SKM-1 treated with dmso at 0.1 percent for 144 hours (cell line): ENCODE results near the gene SGTA.

Experiments used
- DNase-seq: peaks from one replicate; lab custom pipeline; 2025; ENCODE audit not compliant: unreplicated experiment; lab: John Stamatoyannopoulos, UW

Gene SGTA

DNA sequence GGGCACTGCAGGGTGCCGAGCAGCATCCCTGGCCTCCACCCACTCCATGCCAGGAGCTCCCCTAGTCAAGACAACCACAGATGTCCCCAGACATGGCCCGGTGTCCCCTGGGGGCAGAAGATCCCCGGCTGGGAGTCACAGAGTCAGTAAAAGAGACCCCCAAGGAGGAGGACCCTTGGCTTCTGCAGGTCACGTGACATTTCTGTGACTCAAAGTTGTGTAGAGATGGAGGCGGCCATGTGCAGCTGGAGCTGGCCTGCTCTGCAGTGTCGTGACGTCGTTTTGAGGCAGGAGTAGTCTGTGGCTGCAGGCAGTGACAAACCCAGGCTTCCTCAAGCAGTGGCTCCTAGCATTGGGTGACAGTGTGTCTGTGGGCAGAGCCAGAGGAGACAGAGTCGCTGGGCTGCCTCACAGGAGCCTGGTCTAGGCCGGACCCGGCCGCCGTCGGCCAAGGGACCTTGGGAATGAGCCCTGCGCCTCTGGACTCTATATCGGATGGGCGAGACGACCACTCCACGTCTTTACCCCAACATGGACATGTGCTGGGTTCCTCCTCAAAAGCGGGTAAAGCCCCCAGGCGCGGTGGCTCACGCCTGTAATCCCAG lies 54.2 kb downstream of the SGTA start:
- DNase-seq, result no peak

DNA sequence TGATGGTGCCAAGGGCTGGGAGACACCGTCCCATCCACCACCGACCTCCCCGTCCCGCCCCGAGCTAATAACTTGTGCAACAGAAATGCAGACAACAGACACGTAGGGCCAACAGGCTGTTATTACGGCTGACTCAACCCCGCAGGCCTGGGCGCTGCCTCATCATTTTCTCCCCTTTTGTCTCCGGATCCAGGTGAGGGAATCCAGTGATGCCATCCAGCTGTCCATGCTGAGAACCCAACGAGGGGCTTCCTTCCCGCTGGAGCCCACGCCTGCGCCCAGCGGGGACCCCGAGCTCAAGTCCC lies 55.5 kb downstream of the SGTA start:
- DNase-seq, result no peak

DNA sequence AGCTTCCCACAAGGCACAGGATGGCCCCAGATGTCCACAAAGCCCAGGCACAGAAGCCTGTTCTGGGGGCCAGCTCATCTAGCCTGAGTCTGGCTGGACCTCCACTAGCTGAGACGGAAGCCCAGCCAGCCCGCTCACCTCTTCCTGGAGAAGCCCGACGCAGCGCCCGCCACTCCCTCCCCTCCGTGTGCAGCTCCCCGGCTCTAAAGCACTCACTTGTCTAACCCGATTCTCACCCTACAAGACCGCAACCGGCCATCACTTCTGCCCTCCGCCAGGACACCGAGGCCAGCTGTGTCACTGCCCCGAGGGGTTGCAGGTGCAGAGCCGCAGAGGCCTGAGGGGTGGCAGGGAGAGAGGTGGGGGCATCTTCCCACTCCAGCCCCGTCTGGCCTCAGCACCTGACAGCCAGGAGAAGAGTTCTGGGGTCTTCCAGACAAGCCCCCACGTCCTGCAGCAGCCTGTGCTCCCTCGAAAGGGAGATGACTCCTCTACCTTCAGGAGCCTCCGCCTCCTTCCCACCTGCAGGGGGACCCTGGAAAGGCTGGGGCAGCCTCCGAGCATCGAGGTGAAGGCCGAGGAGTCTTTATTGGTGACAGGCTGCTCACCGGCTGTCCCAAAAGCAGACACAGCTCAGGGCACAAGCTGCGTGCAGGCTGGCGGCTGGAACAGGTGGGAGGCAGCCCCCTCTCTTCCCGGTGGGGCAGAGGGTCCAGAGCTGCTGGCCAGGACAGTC lies 56.0 kb downstream of the SGTA start:
- DNase-seq, result no peak

DNA sequence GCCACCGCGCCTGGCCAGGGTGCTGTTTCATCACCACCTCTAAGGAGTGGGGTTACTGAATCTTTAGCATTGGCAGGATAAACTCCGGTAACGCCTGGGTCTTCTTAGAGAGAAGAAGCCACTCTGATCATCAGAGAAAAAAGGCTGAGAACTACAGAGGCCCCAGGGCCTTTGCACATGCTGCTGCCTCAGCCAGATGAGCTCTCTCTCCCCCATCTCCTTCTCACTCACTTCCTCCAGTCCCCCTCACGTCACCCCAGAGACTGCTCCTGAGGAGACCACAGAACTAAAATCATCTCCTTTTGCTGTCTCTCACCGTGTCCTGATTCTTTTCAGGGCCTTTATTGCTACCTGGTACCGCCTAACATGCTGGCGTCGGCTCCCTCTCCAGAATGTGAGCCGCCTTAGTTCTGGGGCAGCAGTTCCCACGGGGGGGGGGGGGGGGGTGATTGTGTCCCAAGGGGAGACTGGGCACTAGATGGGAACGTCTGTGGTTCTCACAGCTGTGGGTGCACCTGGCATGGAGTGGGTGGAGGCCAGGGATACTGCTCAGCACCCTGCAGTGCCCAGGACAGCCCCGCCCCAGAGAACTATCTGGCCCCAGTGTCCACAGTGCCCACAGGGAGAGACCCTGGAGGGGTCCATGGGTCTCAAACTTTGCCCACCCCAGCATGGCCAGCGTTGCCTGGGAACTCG lies 56.8 kb downstream of the SGTA start:
- DNase-seq, result no peak

DNA sequence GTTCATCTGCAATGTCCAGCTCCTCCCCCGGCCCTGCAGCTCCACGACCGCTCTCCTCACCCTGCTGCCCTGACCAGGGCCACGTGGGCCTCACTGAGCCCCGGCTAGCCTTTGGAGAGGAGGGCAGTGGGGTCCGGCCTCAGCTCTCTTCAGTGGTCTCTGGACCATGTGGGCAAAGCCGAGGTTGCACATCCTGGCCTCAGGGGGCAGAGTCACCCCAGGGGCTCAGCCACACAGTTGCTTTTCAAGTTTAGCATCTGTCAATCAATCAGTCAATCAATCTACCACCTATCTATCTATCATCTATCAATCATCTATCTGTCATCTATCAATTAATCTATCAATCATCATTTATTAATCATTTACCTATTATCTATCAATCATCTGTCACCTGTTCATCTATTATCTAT lies 58.9 kb downstream of the SGTA start:
- no peak for DNase-seq

DNA sequence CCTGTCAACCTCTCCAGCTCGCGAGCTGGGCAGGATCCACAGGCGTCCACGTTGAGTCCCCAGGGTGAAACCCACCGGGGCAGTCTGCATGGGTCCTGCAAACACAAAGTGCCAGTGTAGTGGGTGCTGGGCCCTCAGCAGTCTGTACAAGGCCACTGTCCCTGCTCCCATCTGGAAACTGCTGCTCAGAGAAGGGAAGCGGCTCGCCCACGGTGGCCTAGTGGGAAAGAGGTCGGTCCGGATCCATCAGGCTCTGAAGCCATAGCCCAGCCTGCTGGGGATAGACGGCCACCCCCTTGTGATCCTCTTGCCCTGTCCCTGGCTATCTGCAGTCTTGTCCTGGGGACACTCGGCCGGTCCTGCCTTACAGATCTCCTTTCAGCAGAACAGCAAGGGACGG lies 59.3 kb downstream of the SGTA start:
- no peak for DNase-seq

DNA sequence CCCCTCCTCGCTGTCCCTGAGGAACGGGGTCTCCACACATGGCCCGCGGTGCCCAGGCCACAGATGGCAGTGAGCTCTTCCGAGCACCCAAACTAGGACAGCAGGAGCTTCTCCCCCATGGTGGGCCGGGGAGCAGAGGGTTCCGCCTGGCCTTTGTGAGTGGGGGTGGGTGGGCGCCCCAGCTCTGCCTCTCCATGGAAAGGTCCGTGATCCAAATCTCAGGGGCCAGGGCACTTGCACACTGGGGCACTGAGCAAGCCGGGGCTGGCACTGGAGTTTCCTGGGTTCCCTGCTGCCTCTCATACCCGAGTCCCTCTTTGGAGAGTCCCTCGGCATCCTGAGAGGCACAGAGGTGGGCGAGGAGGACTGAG lies 59.7 kb downstream of the SGTA start:
- no peak for DNase-seq

DNA sequence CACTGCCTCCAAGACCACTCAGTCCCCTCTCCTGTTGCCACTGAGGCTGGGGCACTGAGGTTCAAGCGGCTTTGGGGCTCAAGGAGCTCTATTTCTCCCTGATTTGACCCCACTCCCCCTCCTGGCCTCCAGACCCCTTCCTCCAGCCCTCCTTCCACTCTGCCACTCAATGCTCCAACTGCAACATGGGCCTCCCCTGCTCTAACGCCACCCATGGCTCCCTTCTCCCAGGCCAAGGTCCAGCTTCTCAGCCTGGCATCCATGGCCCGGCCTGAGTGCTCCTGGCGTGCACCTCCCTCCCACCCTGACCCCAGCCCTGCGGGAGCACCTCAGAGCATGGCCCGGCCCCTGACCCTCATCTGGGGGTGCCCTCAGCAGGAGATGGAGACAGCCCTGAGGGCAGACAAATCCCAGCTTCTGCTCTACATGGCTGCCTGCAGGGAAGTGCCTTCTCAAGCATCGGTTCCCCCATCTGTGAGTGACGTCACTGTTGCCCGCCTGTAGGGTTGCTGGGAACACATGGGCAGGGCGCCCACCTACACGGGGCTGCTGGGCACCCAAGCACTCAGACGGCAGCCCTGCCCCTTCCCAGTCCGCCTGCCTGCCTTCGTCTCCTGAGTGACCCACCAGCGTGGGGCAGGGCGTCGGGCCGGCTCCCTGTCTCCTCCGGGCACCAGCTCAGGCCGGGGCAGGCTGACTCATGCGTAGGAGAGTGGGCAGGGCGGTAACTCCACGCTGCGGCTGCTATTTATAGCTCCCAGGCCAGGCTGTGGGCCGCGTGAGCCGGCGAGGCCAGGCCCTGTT lies 60.3 kb downstream of the SGTA start:
- DNase-seq, result peak; percentile 19

DNA sequence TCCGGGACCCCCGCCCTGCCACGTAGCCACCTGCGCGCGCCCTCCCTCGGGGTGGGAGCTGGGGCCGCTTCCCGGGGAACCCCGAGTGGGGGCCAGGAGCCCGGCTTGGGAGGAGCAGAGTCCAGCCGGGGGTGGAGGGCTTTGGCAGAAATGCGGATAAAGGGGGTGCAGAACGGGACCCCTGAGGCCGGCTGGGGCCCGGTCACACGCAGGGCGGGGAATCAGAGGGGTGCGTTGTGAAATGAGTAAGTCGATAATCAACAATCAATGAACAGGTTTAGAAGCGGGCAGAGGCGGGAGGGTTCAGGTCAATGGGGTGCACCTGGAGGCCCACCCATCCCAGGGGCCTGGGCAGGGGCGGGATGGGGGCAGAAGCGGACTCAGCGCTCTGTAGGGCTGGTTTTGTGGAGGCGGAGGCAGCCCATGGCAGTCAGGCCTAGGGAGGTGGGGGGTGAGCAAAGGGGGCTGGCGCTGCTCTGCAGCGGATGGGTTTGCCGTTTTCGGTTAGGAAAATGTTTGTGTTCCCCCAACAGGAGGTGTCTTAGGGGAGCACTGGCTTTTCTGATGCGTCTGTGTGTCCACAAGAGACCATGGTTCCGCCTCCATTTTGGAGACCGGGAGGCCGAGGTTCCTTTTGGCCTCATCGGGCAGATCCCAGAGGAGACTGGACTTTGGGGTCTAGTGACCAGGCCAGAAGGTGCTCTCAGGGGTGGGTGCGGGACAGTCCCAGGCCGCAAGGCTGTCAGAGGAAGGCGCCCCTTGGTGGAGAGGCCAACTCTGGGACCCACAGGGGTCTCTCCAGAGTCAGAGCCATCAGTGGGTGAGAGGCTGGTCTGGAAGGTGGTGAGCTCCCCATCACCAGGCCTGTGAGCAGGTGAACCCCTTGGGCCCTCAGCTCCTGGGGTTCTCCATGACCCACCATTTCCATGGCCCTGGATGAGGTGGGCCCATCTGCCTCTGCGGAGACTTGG lies 61.2 kb downstream of the SGTA start:
- DNase-seq, result no peak

DNA sequence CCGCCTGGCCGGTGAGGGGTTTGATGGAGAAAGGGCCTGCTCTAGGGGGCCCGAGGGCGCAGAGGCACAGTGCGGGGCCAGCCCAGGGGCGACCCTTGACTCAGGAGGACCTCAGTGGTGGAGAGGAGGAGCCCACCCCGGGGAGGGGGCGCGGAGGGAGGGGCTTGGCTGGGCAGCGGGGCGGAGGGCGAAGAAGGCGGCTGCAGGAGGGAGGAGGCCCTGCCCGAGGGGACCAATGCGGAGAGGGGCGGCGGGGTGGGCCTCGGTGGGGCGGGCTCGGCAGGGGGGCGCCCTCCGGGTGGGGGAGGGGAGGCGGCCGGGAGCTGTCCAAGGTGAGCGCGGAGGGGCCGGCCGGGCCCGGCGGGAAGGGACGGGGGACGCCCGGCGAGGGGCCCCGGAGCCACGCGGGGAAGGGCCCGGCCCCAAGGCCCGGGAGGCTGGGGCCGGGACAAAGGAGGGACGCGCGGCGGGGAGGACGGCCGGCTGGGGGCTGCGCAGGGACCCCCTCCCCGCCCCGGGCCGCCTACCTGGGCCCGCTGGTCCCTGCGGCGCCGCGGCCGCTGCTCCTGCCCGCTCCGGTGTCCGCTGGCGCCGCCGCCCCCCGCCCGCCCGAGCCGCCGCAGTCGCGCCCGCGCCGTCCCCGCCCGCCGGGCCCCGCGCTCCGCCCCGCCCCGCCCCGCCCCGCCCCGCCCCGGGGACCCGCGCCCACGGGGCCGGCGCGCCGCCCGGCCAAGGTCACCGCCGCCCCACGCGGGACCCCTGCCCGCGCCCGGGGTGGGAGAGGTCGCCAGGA lies 62.1 kb downstream of the SGTA start, which contains the start of gene DIRAS1:
Gene DIRAS1 (minus strand): TSS at position 596 of the 793 bp plus-strand sequence. CDS start 3,566 bp downstream, outside the sequence.
- DNase-seq, result no peak

DNA sequence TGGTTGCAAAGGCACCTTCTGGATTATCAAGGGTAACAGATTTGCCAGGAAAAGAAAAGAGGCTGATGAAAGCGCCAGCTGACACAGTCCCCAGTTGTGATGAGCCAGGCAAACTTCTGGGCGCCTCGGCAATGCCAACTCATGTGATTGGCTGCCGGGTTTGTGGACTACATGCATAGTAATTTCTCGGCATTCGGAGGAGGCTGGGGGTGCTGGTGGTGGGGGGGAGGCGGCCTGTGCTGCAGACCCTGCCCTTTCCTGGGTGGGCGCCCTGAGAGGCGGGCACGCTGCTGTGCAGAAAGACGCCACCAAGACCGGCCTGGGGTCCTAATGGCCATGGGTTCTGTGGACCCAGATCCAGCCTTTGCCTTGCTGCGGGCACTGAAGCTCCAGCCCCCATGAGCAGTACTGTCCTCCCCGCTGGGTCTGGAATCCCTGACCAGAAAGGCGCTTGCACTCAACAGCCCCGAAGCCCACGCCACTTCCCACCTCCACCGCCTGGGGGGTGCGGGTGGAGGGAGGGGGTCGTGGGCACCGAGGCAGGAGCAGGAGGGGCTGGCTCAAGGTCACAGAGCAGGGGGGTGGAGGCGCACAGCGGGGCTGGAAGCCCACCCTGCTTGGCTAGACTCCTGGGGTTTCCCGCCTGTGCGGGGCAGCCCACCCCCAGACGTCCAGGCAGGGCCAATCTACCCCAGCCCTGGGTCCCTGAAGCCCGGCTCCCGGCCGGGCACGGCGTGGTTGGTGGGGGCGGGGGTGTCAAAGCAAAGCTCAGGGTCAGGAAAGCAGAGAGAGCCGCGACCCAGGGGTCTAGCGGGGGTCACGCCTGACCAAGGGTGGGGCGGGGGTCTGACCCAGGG lies 62.9 kb downstream of the SGTA start:
- DNase-seq, result no peak

DNA sequence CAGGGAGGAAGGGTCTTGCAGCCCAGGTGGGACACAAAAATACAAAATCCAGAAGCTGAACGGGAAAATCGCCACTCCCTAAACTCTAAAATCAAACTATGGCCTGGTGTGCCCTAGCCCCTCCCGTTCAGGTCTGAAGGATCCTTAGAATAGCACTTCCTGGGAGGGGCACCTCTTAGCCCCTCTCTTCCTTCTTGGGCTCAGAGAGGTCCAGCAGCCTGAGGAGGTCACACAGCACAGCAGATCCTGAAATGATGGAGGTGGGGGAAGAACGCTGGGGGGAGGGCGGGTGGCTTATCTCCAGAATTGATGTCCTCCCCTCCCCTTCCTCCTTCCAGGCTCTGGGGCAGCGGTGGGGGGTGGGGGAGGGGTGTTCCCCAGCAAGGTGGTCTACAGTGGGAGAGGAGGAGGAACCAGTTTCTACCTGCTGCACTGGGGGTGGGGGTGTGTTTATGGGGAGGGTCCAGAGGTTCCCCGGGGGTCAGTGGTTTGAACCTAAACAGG lies 63.8 kb downstream of the SGTA start:
- DNase-seq, result no peak

DNA sequence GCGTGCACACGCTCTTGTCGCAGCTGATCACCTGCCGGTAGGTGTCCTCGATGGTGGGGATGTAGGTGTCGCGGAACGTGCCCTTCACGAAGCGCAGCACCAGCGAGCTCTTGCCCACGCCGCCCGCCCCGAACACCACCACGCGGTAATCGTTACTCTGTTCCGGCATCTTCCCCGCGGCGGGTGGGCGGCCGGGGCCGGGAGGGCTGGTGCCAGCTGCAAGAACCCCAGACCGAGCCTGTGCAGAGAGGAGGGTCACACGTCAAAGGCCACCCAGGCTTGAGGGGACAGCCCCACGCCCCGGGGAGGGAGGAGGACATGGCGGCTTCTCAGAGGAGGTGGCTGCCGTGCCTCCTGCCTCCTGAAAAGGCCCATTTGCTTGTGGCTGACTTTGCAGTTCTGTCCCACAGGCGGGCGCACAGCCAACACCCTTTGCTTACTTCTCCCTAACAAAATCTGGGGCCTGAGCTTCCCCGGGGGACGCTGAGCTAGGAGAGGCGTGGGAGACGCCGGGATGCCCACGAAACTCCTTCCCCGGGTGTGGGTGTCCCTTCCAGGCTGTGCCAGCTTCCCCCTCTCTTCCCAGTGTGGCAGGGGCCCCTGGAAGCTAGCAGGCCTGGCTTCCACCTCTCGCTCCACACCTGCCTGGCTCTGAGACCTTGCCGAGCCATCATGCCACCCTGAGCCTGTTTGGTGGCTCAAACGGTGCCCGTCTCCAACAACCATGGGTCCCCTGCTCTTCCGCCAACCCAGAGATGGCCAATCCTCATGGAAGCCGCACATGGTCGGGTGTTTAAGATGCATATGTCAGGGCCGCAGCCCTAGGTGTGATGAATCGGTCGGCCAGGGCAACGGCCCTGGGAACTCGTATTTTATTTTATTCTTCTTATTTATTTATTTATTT lies 65.2 kb downstream of the SGTA start:
- DNase-seq, result no peak

DNA sequence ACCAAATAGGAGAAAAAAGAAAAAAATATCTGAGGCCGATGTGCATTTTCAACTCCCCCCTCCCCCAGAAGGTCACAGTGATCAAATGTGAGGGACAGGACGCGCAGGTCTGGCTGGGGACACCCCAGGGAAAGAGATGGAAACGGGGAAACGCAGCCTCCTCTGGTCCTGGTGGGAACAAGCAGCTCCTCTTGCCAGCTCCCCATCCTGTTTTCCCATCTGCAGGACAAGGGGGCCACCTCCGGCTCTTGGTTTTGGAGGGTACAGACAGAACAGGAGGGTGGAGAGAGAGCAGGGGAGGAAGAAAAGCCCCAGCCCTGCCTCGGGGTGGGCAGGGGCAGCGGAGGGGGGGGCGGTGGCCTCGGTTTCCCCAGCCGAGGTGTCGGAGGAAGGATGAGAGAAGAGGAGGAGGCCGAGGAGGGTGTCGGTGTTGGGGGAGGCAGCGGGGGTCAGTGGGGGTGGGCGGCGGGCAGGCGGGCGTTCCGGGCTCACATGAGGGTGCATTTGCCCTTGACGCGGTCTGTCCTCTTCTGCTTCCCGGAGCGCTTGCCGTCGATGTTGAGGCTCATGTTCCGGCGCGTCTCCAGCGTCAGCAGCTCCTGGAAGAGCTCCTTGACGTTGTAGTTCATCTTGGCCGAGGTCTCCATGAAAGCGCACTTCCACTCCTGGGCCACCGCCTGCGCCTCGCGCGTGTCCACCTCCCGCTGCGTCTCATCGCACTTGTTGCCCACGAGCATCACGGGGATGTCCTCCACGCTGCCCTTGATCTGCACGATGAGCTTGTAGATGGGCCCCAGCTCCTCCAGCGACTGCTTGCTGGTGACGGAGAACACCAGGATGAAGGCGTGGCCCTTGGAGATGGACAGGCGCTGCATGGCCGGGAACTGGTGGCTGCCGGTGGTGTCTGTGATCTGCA lies 66.1 kb downstream of the SGTA start:
- no peak for DNase-seq

DNA sequence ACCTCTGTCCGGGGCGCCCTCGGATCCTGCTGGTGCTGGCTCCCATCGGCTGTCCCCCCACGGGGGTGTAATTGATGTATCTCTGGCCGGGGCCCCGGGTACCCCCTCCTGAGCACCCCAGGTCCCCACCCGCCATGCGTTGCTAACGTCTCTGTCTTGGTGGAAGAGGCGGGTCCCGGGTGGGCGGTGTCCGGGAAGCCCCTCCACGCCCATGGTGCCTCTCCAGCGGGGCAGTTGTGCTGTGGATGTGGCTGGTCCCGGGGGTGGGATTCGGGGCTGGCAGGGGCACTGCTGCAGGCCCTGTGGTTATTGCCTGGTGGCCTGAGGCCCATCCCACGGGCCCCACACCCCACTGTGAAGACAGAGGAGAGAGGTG lies 66.8 kb downstream of the SGTA start:
- DNase-seq, result no peak

DNA sequence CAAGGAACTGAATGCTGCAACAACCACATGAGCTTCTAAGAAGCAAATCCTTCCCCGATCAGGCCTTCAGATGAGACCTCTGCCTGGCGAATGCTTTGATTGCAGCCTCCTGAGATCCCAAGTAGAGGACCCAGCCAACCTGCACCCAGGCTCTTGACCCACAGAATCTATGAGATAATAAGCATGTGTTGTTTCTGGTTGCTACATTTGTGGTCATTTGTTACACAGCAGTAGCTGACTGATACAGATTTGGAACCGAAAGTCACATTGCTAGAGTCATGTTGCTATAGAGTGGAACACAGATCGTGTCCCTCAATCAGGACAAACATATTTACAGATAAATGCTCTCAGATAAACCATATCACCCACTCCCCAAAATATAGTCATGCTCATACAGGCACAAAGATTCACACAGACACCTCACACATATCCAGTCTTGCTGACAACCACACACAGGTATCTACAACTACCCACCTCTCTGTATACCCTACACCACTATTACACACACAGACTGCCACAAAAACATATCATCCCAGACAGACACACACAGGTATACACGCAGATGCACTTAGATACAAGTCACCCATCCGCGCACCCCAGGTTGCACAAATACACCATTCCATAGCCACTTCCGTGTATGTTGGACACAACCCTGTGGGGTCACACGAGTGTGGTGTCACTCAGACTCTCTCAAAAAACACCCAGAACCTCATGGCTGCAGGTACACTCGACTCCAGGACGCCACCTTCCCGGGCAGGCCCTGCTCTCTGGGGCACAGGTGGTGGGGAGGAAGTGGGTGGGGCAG lies 67.4 kb downstream of the SGTA start:
- no peak for DNase-seq
